Mesenchymal stem cell (in vitro differentiated cells and primary cell): Measurements from ENCODE around the gene PTPRD.

ENCODE experiments used
- DNase-seq: peaks from one replicate; pipeline ENCODE4 v3.0.0-alpha.2; 2013
- H2AFZ ChIP-seq: one replicate; pipeline ENCODE4 v1.6.1; 2013; ENCODE audit warnings: low read depth, mild to moderate bottlenecking, control low read depth, inconsistent platforms, low read length, moderate library complexity
- H2AK5ac ChIP-seq: 2 replicates; pipeline ENCODE4 v1.6.1; 2013; ENCODE audit warnings: low read length, moderate library complexity, mild to moderate bottlenecking, inconsistent platforms; ENCODE audit not compliant: severe bottlenecking
- H2BK120ac ChIP-seq: one replicate; pipeline ENCODE4 v1.6.1; 2013; ENCODE audit warnings: low read depth, mild to moderate bottlenecking, inconsistent platforms, low read length, moderate library complexity
- H2BK12ac ChIP-seq, 2 experiments: one replicate each; pipeline ENCODE4 v1.6.1; 2013; ENCODE audit warnings: inconsistent platforms in 2 of 2, low read length in 2 of 2, mild to moderate bottlenecking in 2 of 2, moderate library complexity in 2 of 2, control low read depth in 1 of 2
- H2BK15ac ChIP-seq: one replicate; pipeline ENCODE4 v1.6.1; 2013; ENCODE audit warnings: mild to moderate bottlenecking, low read depth, inconsistent platforms; ENCODE audit not compliant: poor library complexity, severe bottlenecking
- H2BK5ac ChIP-seq: 2 replicates; pipeline ENCODE4 v1.6.1; 2013; ENCODE audit warnings: low read depth, mild to moderate bottlenecking, low read length, control low read depth, inconsistent platforms; ENCODE audit not compliant: poor library complexity, severe bottlenecking
- H3K14ac ChIP-seq, 2 experiments: one replicate each; pipeline ENCODE4 v1.6.1; 2013; ENCODE audit warnings: inconsistent platforms in 2 of 2, low read length in 2 of 2, control low read depth in 1 of 2, mild to moderate bottlenecking in 1 of 2, moderate library complexity in 1 of 2
- H3K18ac ChIP-seq, 2 experiments: one replicate each; pipeline ENCODE4 v1.6.1; 2013; ENCODE audit warnings: inconsistent platforms in 2 of 2, low read length in 2 of 2, control low read depth in 1 of 2, low read depth in 1 of 2, mild to moderate bottlenecking in 1 of 2
- H3K23ac ChIP-seq, 2 experiments: one replicate each; pipeline ENCODE4 v1.6.1; 2013; ENCODE audit warnings: inconsistent platforms in 2 of 2, low read length in 2 of 2, mild to moderate bottlenecking in 2 of 2, moderate library complexity in 2 of 2, control low read depth in 1 of 2
- H3K27ac ChIP-seq: 2 replicates; pipeline ENCODE4 v1.5.1; 2013; ENCODE audit warnings: mild to moderate bottlenecking, moderate library complexity, low read length, control low read depth, inconsistent platforms; ENCODE audit not compliant: poor library complexity, severe bottlenecking
- H3K27me3 ChIP-seq, 2 experiments: 2 replicates each; pipeline versions ENCODE4 v1.6.1 to v1.7.0; 2013; ENCODE audit warnings: low read length in 2 of 2, mild to moderate bottlenecking in 2 of 2, moderate library complexity in 2 of 2, control low read depth in 1 of 2, inconsistent platforms in 1 of 2; ENCODE audit not compliant: control insufficient read depth in 1 of 2, insufficient read depth in 1 of 2
- H3K36me3 ChIP-seq, 2 experiments: 2 replicates each; pipeline versions ENCODE4 v1.6.1 to v1.7.0; 2013; ENCODE audit warnings: low read length in 2 of 2, control low read depth in 1 of 2, inconsistent platforms in 1 of 2, low read depth in 1 of 2, mild to moderate bottlenecking in 1 of 2; ENCODE audit not compliant: insufficient read depth in 2 of 2, control insufficient read depth in 1 of 2
- H3K4ac ChIP-seq, 2 experiments: one replicate each; pipeline ENCODE4 v1.6.1; 2013; ENCODE audit warnings: inconsistent platforms in 2 of 2, low read length in 2 of 2, mild to moderate bottlenecking in 2 of 2, moderate library complexity in 2 of 2, control low read depth in 1 of 2, low read depth in 1 of 2
- H3K4me1 ChIP-seq: 2 replicates; pipeline ENCODE4 v1.6.1; 2013; ENCODE audit warnings: low read depth, low read length, control low read depth; ENCODE audit not compliant: control insufficient read depth, insufficient read depth
- H3K4me2 ChIP-seq: 2 replicates; pipeline ENCODE4 v1.6.1; 2013; ENCODE audit warnings: low read length, mild to moderate bottlenecking, inconsistent platforms; ENCODE audit not compliant: poor library complexity, severe bottlenecking
- H3K4me3 ChIP-seq, 2 experiments: 2 replicates each; pipeline versions ENCODE4 v1.5.1 to v1.7.0; 2013; ENCODE audit warnings: low read length in 2 of 2, mild to moderate bottlenecking in 2 of 2, control low read depth in 1 of 2, low read depth in 1 of 2; ENCODE audit not compliant: insufficient read depth in 1 of 2
- H3K79me1 ChIP-seq: replicated peaks from 2 replicates; pipeline ENCODE4 v1.6.1; 2013; ENCODE audit warnings: mild to moderate bottlenecking, control low read depth, low read length, inconsistent platforms; ENCODE audit not compliant: poor library complexity, severe bottlenecking
- H3K9ac ChIP-seq: 2 replicates; pipeline ENCODE4 v1.7.0; 2013; ENCODE audit warnings: mild to moderate bottlenecking, low read length, moderate library complexity
- H3K9me3 ChIP-seq: 2 replicates; pipeline ENCODE4 v1.7.0; 2013; ENCODE audit warnings: mild to moderate bottlenecking, low read length; ENCODE audit not compliant: control insufficient read depth
- H4K8ac ChIP-seq: one replicate; pipeline ENCODE4 v1.6.1; 2013; ENCODE audit warnings: inconsistent platforms, mild to moderate bottlenecking, low read length, moderate library complexity
- H4K91ac ChIP-seq: one replicate; pipeline ENCODE4 v1.6.1; 2013; ENCODE audit warnings: mild to moderate bottlenecking, low read length, inconsistent platforms
- WGBS: methylation state at CpG from one replicate; pipeline ENCODE4 v1.1.7; 2013; ENCODE audit warnings: mixed read lengths; 5-methylcytosine and 5-hydroxymethylcytosine counted together

The PTPRD gene

GRCh38 chr9:8576741-8577140, 2036.1 kb downstream of the PTPRD start:
- no peak overlapping the region for H3K14ac ChIP-seq
- no peaks in the 10 kb centered on the region for H3K4me1 ChIP-seq
- H3K4me3 ChIP-seq = no peak overlapping the region
- H3K9me3 ChIP-seq = no peaks in the 10 kb centered on the region
- no peak for DNase-seq
- no peak overlapping the region for H2BK120ac ChIP-seq
- no peak overlapping the region for H2AFZ ChIP-seq
- no peak overlapping the region for H2BK12ac ChIP-seq
- H2AK5ac ChIP-seq = no peak overlapping the region
- H2BK5ac ChIP-seq = no peak overlapping the region
- no peak overlapping the region for H3K9ac ChIP-seq
- no peak overlapping the region for H3K27ac ChIP-seq
- no peak overlapping the region for H3K18ac ChIP-seq
- no peak overlapping the region for H3K4me2 ChIP-seq
- no peaks in the 10 kb centered on the region for H3K36me3 ChIP-seq
- no peak overlapping the region for H3K23ac ChIP-seq
- no peak overlapping the region for H4K8ac ChIP-seq
- H4K91ac ChIP-seq = no peak overlapping the region
- no peak overlapping the region for H2BK15ac ChIP-seq
- no peaks in the 10 kb centered on the region for H3K27me3 ChIP-seq
- no peak overlapping the region for H3K4ac ChIP-seq
- H3K79me1 ChIP-seq = peaks cover 1% of the 10 kb centered on the region

- 97% methylated on average over 3 of the region's 4 CpGs for WGBS
- H2AK5ac ChIP-seq = no peak overlapping the region
- no peak overlapping the region for H4K8ac ChIP-seq
- H3K4ac ChIP-seq = no peak overlapping the region
- H4K91ac ChIP-seq = no peak overlapping the region
- H3K4me1 ChIP-seq = no peaks in the 10 kb centered on the region
- H3K9ac ChIP-seq = no peak overlapping the region
- H2BK120ac ChIP-seq = no peak overlapping the region
- H3K27ac ChIP-seq = no peak overlapping the region
- H3K4me3 ChIP-seq = no peak overlapping the region
- no peaks in the 10 kb centered on the region for H3K36me3 ChIP-seq
- no peak for DNase-seq
- no peak overlapping the region for H2BK5ac ChIP-seq
- no peaks in the 10 kb centered on the region for H3K27me3 ChIP-seq
- H2BK15ac ChIP-seq = no peak overlapping the region
- H2AFZ ChIP-seq = no peak overlapping the region
- H3K23ac ChIP-seq = no peak overlapping the region
- H3K9me3 ChIP-seq = no peaks in the 10 kb centered on the region
- H3K18ac ChIP-seq = no peak overlapping the region
- no peak overlapping the region for H2BK12ac ChIP-seq
- peaks cover 1% of the 10 kb centered on the region for H3K79me1 ChIP-seq
- no peak overlapping the region for H3K4me2 ChIP-seq
- no peak overlapping the region for H3K14ac ChIP-seq
Measured at GRCh38 chr9:8574846-8575245, 2038.0 kb downstream of the PTPRD start.

DNA sequence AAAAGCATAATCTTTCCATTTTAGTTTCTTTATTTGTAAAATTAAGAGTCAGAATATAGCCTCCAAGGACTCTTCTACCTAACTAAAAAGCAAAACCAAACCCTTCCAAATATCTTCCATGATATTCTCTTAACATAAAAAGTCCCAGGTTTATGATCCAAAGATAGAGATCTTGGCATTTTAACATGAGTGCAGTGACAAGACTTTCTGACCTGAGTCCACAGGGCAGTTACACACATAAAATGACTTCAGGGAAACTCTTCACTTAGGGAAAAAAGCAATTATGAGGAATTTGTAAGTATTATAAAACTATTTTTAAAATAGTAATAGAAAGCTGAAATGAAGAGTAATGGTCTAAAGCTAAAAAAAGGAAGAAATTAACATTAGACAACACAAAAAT, 2040.6 kb downstream of the PTPRD start:
- Histone ChIP-seq H4K91ac (no peak overlapping the region), H3K4me1 (no peaks in the 10 kb centered on the region), H3K4me2 (no peak overlapping the region), H3K79me1 (peaks cover 2% of the 10 kb centered on the region), H4K8ac (no peak overlapping the region), H2BK120ac (no peak overlapping the region), H3K4me3 (no peak overlapping the region), H3K9me3 (no peaks in the 10 kb centered on the region), H2BK15ac (no peak overlapping the region), H3K23ac (no peak overlapping the region), H2AK5ac (no peak overlapping the region), H3K9ac (no peak overlapping the region), H3K18ac (no peak overlapping the region), H3K14ac (no peak overlapping the region), H2BK12ac (no peak overlapping the region), H3K27ac (no peak overlapping the region), H3K36me3 (no peaks in the 10 kb centered on the region), H3K4ac (no peak overlapping the region), H2BK5ac (no peak overlapping the region), H3K27me3 (no peaks in the 10 kb centered on the region), H2AFZ (no peak overlapping the region)
- no peak for DNase-seq

DNA sequence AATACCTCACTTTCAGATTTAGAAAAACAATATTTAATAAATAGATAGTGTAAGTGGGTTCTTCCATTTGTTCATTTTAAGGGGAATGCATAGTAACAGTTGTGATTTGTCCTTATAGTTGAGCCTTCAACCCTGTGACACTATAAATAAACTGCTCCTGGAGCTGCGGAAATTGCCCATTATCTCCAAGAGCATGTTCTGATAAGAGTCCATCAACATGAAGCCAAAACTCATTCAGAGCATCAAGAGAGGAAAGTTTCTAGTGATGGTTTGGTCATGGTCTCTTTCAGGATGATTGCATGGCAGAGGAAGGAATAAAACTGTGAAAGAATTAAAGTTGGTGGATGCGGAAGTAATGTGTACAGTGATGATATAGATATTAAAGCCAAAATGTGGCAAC, 2041.2 kb downstream of the PTPRD start:
- Histone ChIP-seq H3K4ac (no peak overlapping the region), H3K9ac (no peak overlapping the region), H3K4me2 (no peak overlapping the region), H2BK5ac (no peak overlapping the region), H3K27ac (no peak overlapping the region), H3K79me1 (peaks cover 1% of the 10 kb centered on the region), H3K14ac (no peak overlapping the region), H2AK5ac (no peak overlapping the region), H3K4me1 (no peaks in the 10 kb centered on the region), H3K27me3 (no peaks in the 10 kb centered on the region), H2BK15ac (no peak overlapping the region), H3K36me3 (no peaks in the 10 kb centered on the region), H3K23ac (no peak overlapping the region), H4K91ac (no peak overlapping the region), H2AFZ (no peak overlapping the region), H3K4me3 (no peak overlapping the region), H2BK12ac (no peak overlapping the region), H2BK120ac (no peak overlapping the region), H3K18ac (no peak overlapping the region), H4K8ac (no peak overlapping the region), H3K9me3 (no peaks in the 10 kb centered on the region)
- 83% methylated on average over 1 of the region's 2 CpGs for WGBS
- DNase-seq = no peak
